22Rv1 (cell line): ENCODE results near the gene LPIN2.

Experiments
- CTCF ChIP-seq: fragments of 450-650 bp; IDR thresholded peaks from 2 replicates; pipeline ENCODE4 v1.5.1; 2017; ENCODE audit warnings: mild to moderate bottlenecking
- ZFX ChIP-seq: fragments of 450-650 bp; IDR thresholded peaks from 2 replicates; pipeline ENCODE4 v1.6.1; 2017; ENCODE audit warnings: antibody characterized with exemption, borderline replicate concordance

DNA sequence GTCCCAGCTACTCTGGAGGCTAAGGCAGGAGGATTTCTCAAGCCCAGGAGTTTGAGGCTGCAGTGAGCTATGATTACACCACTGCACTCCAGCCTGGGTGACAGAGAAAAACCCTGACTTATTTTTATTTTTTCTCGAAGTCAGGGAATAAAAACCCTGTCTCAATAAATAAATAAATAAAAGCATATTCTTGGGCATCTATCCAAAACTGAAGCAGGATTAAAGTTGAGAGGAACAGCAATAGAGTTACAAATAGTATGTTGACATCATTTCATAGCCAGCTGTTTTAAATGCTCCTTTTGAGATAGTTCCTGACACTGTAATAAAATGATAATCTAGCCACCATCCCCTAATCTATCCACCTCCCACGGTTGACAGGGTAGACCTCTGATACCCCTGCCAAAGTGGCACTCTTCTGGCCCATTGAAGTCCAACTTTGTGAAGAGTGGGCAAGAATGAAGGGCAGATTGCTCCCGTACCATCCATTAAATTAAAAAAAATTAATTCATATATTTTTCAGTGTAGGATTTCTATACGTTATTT, 42.3 kb upstream of the LPIN2 start:
- TF ChIP-seq CTCF (no peak), ZFX (no peak)
